Vagina (tissue), 2 donors: ENCODE results near the gene NEK4. TPM values are rescaled to one million over a fixed set of nuclear protein-coding genes. Genes with fewer than 3 reads are reported as not detected.

Experiments
- DNase-seq, 2 donors: peaks; one replicate each; pipeline ENCODE4 v3.0.0-alpha.2; 2017; ENCODE audit errors: extremely low spot score in 2 of 2
- H3K27ac ChIP-seq: fragments of 200-600 bp; sonication (generic); one replicate; pipeline ENCODE4 v1.5.1; 2019
- H3K27me3 ChIP-seq: fragments of 200-600 bp; sonication (generic); one replicate; pipeline ENCODE4 v1.5.1; 2019
- H3K36me3 ChIP-seq, 2 donors: fragments of 200-600 bp; sonication (generic); one replicate each; pipeline ENCODE4 v1.5.1; 2017 to 2019
- H3K4me1 ChIP-seq: fragments of 200-600 bp; sonication (generic); one replicate; pipeline ENCODE4 v1.5.1; 2019
- H3K4me3 ChIP-seq, 2 donors: fragments of 200-600 bp; sonication (generic); 1 replicate in 1 of 2; 2 replicates in 1 of 2; pipeline ENCODE4 v1.5.1; 2016 to 2019
- H3K9me3 ChIP-seq: fragments of 200-600 bp; sonication (generic); one replicate; pipeline ENCODE4 v1.5.1; 2019
- CTCF ChIP-seq, 3 experiments: fragments of 450-650 bp in 2 of 3; fragments of 200-600 bp in 1 of 3; sonication (generic) in 1 of 3; IDR thresholded peaks; one replicate each; pipeline ENCODE4 v1.5.1; 2017 to 2019; ENCODE audit warnings: antibody characterized with exemption in 3 of 3, mild to moderate bottlenecking in 2 of 3, moderate library complexity in 2 of 3
- POLR2A ChIP-seq, 2 donors: fragments of 450-650 bp; IDR thresholded peaks; one replicate each; pipeline ENCODE4 v1.6.1; 2017; ENCODE audit warnings: antibody characterized with exemption in 2 of 2, mild to moderate bottlenecking in 2 of 2, moderate library complexity in 2 of 2
- POLR2AphosphoS5 ChIP-seq, 2 donors: sonication (generic); formaldehyde crosslinking; IDR thresholded peaks; one replicate each; pipeline ENCODE4 v1.9.0; 2017; ENCODE audit warnings: antibody characterized with exemption in 2 of 2, mild to moderate bottlenecking in 2 of 2, low read depth in 1 of 2; ENCODE audit not compliant: insufficient read depth in 1 of 2
- intact Hi-C: fragments of 100-400 bp; cut with DNase I; formaldehyde crosslinking; loops from one replicate; pipeline ENCODE4 v1.15.1; 2023
- total RNA-seq: library from RNA; depleted of rRNA; stranded (reverse); fragments of >200 nt; gene quantifications from one replicate; pipeline ENCODE4 v1.2.3, GENCODE V29; 2016

Gene NEK4
- total RNA-seq, 1 donor from 2014 or later, result 53.0 TPM

GRCh38 chr3:52721002-52721729, 49.6 kb downstream of the NEK4 start:
- TF ChIP-seq POLR2AphosphoS5 (IDR thresholded peaks at IDR 0.05; ENCODE audit: insufficient read depth in 1 of 2, low read depth in 1 of 2), result no peak
- no peak overlapping the region for H3K27ac ChIP-seq
- no peak overlapping the region for H3K4me3 ChIP-seq
- DNase-seq, result no peak
- intact Hi-C loops, result no loop called here
- peaks cover 0 to 19% of the 10 kb centered on the region in 2 donors for H3K36me3 ChIP-seq
- no peaks in the 10 kb centered on the region for H3K27me3 ChIP-seq
- H3K9me3 ChIP-seq, result no peaks in the 10 kb centered on the region
- H3K4me1 ChIP-seq, result no peaks in the 10 kb centered on the region

DNA sequence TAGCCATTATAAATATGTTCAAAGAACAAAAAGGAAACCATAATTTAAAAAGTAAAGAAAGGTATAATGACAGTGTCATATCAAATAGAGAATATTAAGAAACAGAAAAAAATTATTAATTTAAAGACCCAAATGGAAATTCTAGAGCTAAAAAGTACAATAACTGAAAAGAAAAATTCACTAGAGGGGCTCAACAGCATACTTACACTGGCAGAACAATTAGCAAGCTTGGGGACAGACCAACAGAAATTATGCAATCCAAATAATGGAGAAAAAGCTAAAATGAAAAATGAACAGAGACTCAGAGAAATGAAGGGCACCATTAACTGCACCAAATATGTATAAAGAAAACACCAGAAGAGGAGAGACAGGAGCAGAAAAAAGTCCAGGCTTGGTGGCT, 51.1 kb downstream of the NEK4 start:
- DNase-seq, result no peak
- Histone ChIP-seq H3K27me3 (no peaks in the 10 kb centered on the region), H3K9me3 (no peaks in the 10 kb centered on the region), H3K4me3 (no peak overlapping the region), H3K27ac (no peak overlapping the region), H3K4me1 (no peaks in the 10 kb centered on the region), H3K36me3 (peaks cover 0 to 19% of the 10 kb centered on the region in 2 donors)
- TF ChIP-seq CTCF (IDR thresholded peaks at IDR 0.05) (no peak), POLR2AphosphoS5 (IDR thresholded peaks at IDR 0.05; ENCODE audit: insufficient read depth in 1 of 2, low read depth in 1 of 2) (no peak)
- intact Hi-C loops, result no loop called here

DNA sequence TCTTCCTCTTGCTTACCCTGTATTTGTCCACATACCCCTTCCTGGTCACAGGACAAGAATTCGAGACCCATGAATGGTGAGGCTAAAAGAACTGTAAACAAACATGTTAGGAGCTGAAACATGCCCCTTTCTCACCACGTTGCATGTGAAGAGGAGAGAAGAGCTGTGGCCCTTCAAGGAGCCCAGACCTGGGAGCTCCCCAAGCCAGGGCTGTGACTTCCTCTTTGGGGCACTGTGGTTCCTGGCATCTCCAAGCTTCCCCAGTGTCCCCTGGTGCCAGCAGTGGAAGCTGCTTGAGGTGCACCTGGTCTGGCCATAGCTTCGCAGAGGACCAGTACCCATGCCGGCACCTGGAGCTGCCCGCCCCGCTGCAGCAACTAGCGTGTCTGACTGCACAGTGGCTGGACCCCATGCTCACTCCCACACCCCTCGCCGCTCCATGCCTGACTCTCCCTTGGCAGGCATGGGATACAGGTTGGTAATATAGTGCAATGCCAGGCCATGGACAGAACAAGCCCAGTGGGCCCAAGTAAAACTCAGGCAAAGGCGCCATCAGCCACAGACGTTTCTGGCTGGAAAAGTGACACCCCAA, 54.9 kb downstream of the NEK4 start:
- DNase-seq, result no peak
- no peak overlapping the region for H3K27ac ChIP-seq
- intact Hi-C loops, result no loop called here
- H3K4me3 ChIP-seq, result no peak overlapping the region
- no peaks in the 10 kb centered on the region for H3K27me3 ChIP-seq
- H3K36me3 ChIP-seq, result peaks cover 0 to 10% of the 10 kb centered on the region in 2 donors
- no peaks in the 10 kb centered on the region for H3K9me3 ChIP-seq
- H3K4me1 ChIP-seq, result no peaks in the 10 kb centered on the region
- TF ChIP-seq POLR2AphosphoS5 (IDR thresholded peaks at IDR 0.05; ENCODE audit: insufficient read depth in 1 of 2, low read depth in 1 of 2) (no peak), CTCF (IDR thresholded peaks at IDR 0.05) (no peak), POLR2A (IDR thresholded peaks at IDR 0.05) (no peak)

- no peak overlapping the region for H3K4me3 ChIP-seq
- peaks cover 0 to 9% of the 10 kb centered on the region in 2 donors for H3K36me3 ChIP-seq
- no peak for DNase-seq
- H3K4me1 ChIP-seq, result no peaks in the 10 kb centered on the region
- H3K9me3 ChIP-seq, result no peaks in the 10 kb centered on the region
- TF ChIP-seq POLR2AphosphoS5 (IDR thresholded peaks at IDR 0.05; ENCODE audit: insufficient read depth in 1 of 2, low read depth in 1 of 2) (no peak), POLR2A (IDR thresholded peaks at IDR 0.05) (no peak), CTCF (IDR thresholded peaks at IDR 0.05) (no peak)
- intact Hi-C loops, result no loop called here
- no peaks in the 10 kb centered on the region for H3K27me3 ChIP-seq
- H3K27ac ChIP-seq, result no peak overlapping the region
These were observed 56.1 kb downstream of the NEK4 start for GRCh38 chr3:52714335-52715302.
